LNCAP (cell line): ENCODE data around the gene ATP2A1.

Experiments used
- CTCF ChIP-seq: fragments of 450-650 bp; IDR thresholded peaks from 2 replicates; pipeline ENCODE4 v1.5.1; 2017; ENCODE audit warnings: mild to moderate bottlenecking

Gene ATP2A1

GRCh38 chr16:28902909-28903308 lies 24.6 kb downstream of the ATP2A1 start:
- no peak for TF ChIP-seq CTCF

GRCh38 chr16:28903344-28904042 lies 25.2 kb downstream of the ATP2A1 start:
- no peak for TF ChIP-seq CTCF

- TF ChIP-seq CTCF, result no peak
These were observed 26.1 kb downstream of the ATP2A1 start for GRCh38 chr16:28904363-28904762.

- TF ChIP-seq CTCF, result no peak
These were observed 26.5 kb downstream of the ATP2A1 start for GRCh38 chr16:28904828-28905227.

GRCh38 chr16:28905229-28905754 lies 27.0 kb downstream of the ATP2A1 start:
- no peak for TF ChIP-seq CTCF

- TF ChIP-seq CTCF, result no peak
These were observed 27.6 kb downstream of the ATP2A1 start for GRCh38 chr16:28905800-28906372.

GRCh38 chr16:28910086-28911031 lies 32.1 kb downstream of the ATP2A1 start:
- TF ChIP-seq CTCF, result no peak
